Heart left ventricle (tissue), 16 donors: Measurements from ENCODE around the gene ROBO1. TPM values are rescaled to one million over a fixed set of nuclear protein-coding genes. Genes with fewer than 3 reads are reported as not detected.
"Not testable (repeated sequence)": the region's sequence is repeated elsewhere in the genome, so short reads cannot be mapped to it uniquely, and the experiment has no call there.

Experiments
- ATAC-seq, 4 donors: fragments of 200-7000 bp; cut with Tn5 transposase; one replicate each; pipeline ENCODE4 v1.9.1; 2020 to 2022; ENCODE audit warnings: moderate library complexity in 4 of 4, mild to moderate bottlenecking in 3 of 4, moderate number of reproducible peaks in 1 of 4
- DNase-seq, 5 donors: peaks; one replicate each; pipeline ENCODE4 v3.0.0-alpha.2; 2020
- H3K27ac ChIP-seq, 12 donors: fragments of 200-600 bp; sonication (generic) in 4 of 12; one replicate each; pipeline versions ENCODE4 v1.5.0 to v1.8.0; 2016 to 2022; ENCODE audit warnings: mild to moderate bottlenecking in 2 of 12
- H3K27me3 ChIP-seq, 9 donors: fragments of 200-600 bp; sonication (generic) in 2 of 9; one replicate each; pipeline versions ENCODE4 v1.5.1 to v1.8.0; 2016 to 2022; ENCODE audit warnings: mild to moderate bottlenecking in 3 of 9
- H3K36me3 ChIP-seq, 9 donors: fragments of 200-600 bp; sonication (generic) in 2 of 9; one replicate each; pipeline versions ENCODE4 v1.5.0 to v1.8.0; 2018 to 2022; ENCODE audit warnings: mild to moderate bottlenecking in 2 of 9
- H3K4me1 ChIP-seq, 12 donors: fragments of 200-600 bp; sonication (generic) in 4 of 12; one replicate each; pipeline versions ENCODE4 v1.5.0 to v1.8.0; 2016 to 2022; ENCODE audit warnings: mild to moderate bottlenecking in 3 of 12
- H3K4me3 ChIP-seq, 12 donors: fragments of 200-600 bp; sonication (generic) in 4 of 12; one replicate each; pipeline versions ENCODE4 v1.5.0 to v1.8.0; 2017 to 2022; ENCODE audit warnings: mild to moderate bottlenecking in 9 of 12, moderate library complexity in 4 of 12
- H3K9me3 ChIP-seq, 12 donors: fragments of 200-600 bp; sonication (generic) in 4 of 12; one replicate each; pipeline versions ENCODE4 v1.5.0 to v1.8.0; 2016 to 2022; ENCODE audit warnings: mild to moderate bottlenecking in 1 of 12
- POLR2A ChIP-seq, 2 donors: fragments of 450-650 bp; IDR thresholded peaks; one replicate each; pipeline ENCODE4 v1.6.1; 2017; ENCODE audit warnings: antibody characterized with exemption in 2 of 2, mild to moderate bottlenecking in 2 of 2, moderate library complexity in 2 of 2
- WGBS, 4 donors: extraction: QIAGEN DNeasy Blood & Tissue Kit in 2 of 4; methylation state at CpG; one replicate each; pipeline versions ENCODE4 v1.1.5 to v1.1.7; 2013 to 2018; 5-methylcytosine and 5-hydroxymethylcytosine counted together
- intact Hi-C, 10 donors: fragments of 100-400 bp; cut with DNase I; formaldehyde crosslinking; loops; one replicate each; pipeline versions ENCODE4 v1.11.1 to v1.14.2; 2022
- polyA plus RNA-seq, 2 donors: library from polyadenylated mRNA; stranded (reverse); fragments of 200-250 nt; gene quantifications; one replicate each; pipeline ENCODE4 v1.2.3, GENCODE V29; 2013
- total RNA-seq, 9 donors: library from RNA; depleted of rRNA in 2 of 9; stranded (reverse); fragments of >200 nt in 2 of 9; fragmentation: NEBNext Ultra II Directional in 3 of 9; extraction: Animal tissue kit (Norgen Biotek cat#: 25700) in 3 of 9; gene quantifications; one replicate each; pipeline versions ENCODE4 v1.1.0 to v1.2.4, GENCODE V29; 2016 to 2023
- TF ChIP-seq, protein P1 (sequence below), 12 donors: fragments of 200-600 bp; sonication (generic) in 4 of 12; IDR thresholded peaks; one replicate each; pipeline versions ENCODE4 v1.5.0 to v1.8.0; 2018 to 2022; ENCODE audit warnings: antibody characterized with exemption in 12 of 12, mild to moderate bottlenecking in 5 of 12
- donor health status: ischemic (EF 13 %, LVEDD 7.1; RV severe dilation, severe dysfunction).
- donor health status: healthy with polysubstance abuse.
- donor health status: DM: no; HTN: yes; CAD: no.
- donor health status: DM: no; HTN: no; CAD: no.
- donor health status: ischemic (EF 25% LVEDD 6.9; RV normal size, moderate dysfunction).
- donor health status: ischemic (EF 25% LVEDD 5.7; RV mildly dilated, moderate dysfunction).
- donor health status: healthy.
- donor health status: DM: yes; HTN: yes; CAD: no.
- donor health status: ischemic (EF 35%, LVEDD 5.7; RV mildly dilated, moderate dysfunction).
- donor health status: nonischemic (EF 11% LVEDD 7.7; RV severe dilation, severe dysfunction).
- donor health status: DM: yes; HTN: yes; CAD: no.
- donor health status: PGD.
- donor health status: ischemic (EF 29% LVEDD 5.4; RV normal size, mild dysfunction).
- donor health status: nonischemic (EF 23%, LVEDD 6.1; RV moderate dilation, normal function).

The ROBO1 gene
- total and polyA plus RNA-seq, 11 donors, result 1.4 to 14.8 (median 5.7) TPM

GRCh38 chr3:79183496-79183895 lies 584.3 kb downstream of the ROBO1 start:
- H3K36me3 ChIP-seq, result no peaks in the 10 kb centered on the region
- TF ChIP-seq POLR2A (IDR thresholded peaks at IDR 0.05), result no peak
- TF ChIP-seq, protein P1, sequence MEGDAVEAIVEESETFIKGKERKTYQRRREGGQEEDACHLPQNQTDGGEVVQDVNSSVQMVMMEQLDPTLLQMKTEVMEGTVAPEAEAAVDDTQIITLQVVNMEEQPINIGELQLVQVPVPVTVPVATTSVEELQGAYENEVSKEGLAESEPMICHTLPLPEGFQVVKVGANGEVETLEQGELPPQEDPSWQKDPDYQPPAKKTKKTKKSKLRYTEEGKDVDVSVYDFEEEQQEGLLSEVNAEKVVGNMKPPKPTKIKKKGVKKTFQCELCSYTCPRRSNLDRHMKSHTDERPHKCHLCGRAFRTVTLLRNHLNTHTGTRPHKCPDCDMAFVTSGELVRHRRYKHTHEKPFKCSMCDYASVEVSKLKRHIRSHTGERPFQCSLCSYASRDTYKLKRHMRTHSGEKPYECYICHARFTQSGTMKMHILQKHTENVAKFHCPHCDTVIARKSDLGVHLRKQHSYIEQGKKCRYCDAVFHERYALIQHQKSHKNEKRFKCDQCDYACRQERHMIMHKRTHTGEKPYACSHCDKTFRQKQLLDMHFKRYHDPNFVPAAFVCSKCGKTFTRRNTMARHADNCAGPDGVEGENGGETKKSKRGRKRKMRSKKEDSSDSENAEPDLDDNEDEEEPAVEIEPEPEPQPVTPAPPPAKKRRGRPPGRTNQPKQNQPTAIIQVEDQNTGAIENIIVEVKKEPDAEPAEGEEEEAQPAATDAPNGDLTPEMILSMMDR (IDR thresholded peaks at IDR 0.05), result no peak
- H3K27me3 ChIP-seq, result no peaks in the 10 kb centered on the region
- no peaks in the 10 kb centered on the region for H3K4me1 ChIP-seq
- no peak overlapping the region for H3K4me3 ChIP-seq
- DNase-seq (no peak), ATAC-seq (no peak)
- H3K27ac ChIP-seq, result no peak overlapping the region
- H3K9me3 ChIP-seq, result no peaks in the 10 kb centered on the region
- WGBS, 4 donors, result 69 to 74% (median 73%) methylated on average over 1 of the region's 1 CpG
- intact Hi-C loops, result no loop called here

GRCh38 chr3:79178471-79179180 lies 589.2 kb downstream of the ROBO1 start:
- no peak overlapping the region for H3K4me3 ChIP-seq
- H3K27ac ChIP-seq, result no peak overlapping the region
- WGBS, 4 donors, result 61 to 72% (median 68%) methylated on average over 5 of the region's 5 CpGs
- DNase-seq (no peak), ATAC-seq (no peak)
- TF ChIP-seq POLR2A (IDR thresholded peaks at IDR 0.05), result no peak
- TF ChIP-seq, protein P1 (IDR thresholded peaks at IDR 0.05), result no peak
- H3K9me3 ChIP-seq, result no peaks in the 10 kb centered on the region
- intact Hi-C loops, result no loop called here
- no peaks in the 10 kb centered on the region for H3K27me3 ChIP-seq
- H3K36me3 ChIP-seq, result no peaks in the 10 kb centered on the region
- H3K4me1 ChIP-seq, result no peaks in the 10 kb centered on the region

- intact Hi-C loops, result no loop called here
- Histone ChIP-seq H3K4me1 (no peaks in the 10 kb centered on the region), H3K4me3 (no peak overlapping the region), H3K27me3 (no peaks in the 10 kb centered on the region), H3K36me3 (no peaks in the 10 kb centered on the region), H3K27ac (no peak overlapping the region), H3K9me3 (no peaks in the 10 kb centered on the region)
- 36 to 53% (median 40%) methylated on average over 1 of the region's 1 CpG for WGBS, 4 donors
- peak in 2 of 5 donors; percentile 8 to 24 for DNase-seq
- ATAC-seq, result no peak
- TF ChIP-seq, protein P1 (IDR thresholded peaks at IDR 0.05), result no peak
- TF ChIP-seq POLR2A (IDR thresholded peaks at IDR 0.05), result no peak
These were observed 591.9 kb downstream of the ROBO1 start for GRCh38 chr3:79175870-79176269.

DNA sequence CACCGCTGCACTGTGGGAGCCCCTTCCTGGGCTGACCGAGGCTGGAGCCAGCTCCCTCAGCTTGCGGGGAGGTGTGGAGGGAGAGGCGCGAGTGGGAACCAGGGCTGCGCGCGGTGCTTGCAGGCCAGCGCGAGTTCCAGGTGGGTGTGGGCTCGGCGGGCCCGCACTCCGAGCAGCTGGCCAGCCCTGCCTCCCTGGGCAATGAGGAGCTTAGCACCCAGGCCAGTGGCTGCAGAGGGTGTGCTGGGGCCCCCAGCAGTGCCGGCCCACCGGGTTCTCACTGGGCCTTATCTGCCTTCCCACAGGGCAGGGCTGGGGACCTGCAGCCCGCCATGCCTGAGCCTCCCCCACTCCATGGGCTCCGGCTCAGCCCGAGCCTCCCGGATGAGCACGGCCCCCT lies 594.5 kb downstream of the ROBO1 start:
- H3K27ac ChIP-seq, H3K4me3 ChIP-seq, ATAC-seq, H3K9me3 ChIP-seq, intact Hi-C loops, H3K27me3 ChIP-seq, H3K4me1 ChIP-seq, H3K36me3 ChIP-seq: not testable (repeated sequence)
- 94 to 100% (median 98%) methylated on average over 6 to 21 of the region's 21 CpGs for WGBS, 4 donors
- peak in 2 of 5 donors; percentile 5 to 46 for DNase-seq

DNA sequence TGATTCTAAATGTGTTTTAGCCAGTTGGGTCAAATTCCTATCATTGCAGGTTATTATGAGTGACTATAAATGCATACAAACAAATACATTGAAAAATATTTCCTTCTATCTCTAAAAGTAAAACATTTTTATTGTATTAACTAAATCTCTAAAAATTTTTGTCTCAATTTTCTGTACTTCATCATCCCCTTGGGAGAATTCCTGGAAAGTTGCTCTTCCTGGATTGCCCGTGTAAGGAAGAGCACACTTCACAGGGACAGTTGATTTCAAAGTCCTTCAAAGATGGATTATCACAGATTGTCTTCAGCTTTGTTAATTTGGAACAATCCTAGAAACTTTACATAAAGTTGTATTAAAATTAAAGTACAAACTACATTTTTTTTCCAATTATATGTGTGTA lies 595.6 kb downstream of the ROBO1 start:
- Histone ChIP-seq H3K9me3 (no peaks in the 10 kb centered on the region), H3K27ac (no peak overlapping the region), H3K36me3 (no peaks in the 10 kb centered on the region), H3K4me3 (no peak overlapping the region), H3K27me3 (no peaks in the 10 kb centered on the region), H3K4me1 (no peaks in the 10 kb centered on the region)
- intact Hi-C loops, result no loop called here
- no peak for ATAC-seq
- TF ChIP-seq POLR2A (IDR thresholded peaks at IDR 0.05), result no peak
- TF ChIP-seq, protein P1 (IDR thresholded peaks at IDR 0.05), result no peak
- no peak for DNase-seq
- 40 to 55% (median 47%) methylated on average over 1 of the region's 1 CpG for WGBS, 4 donors
